ENCODE results near the gene C16orf92. TPM values are rescaled to one million over a fixed set of nuclear protein-coding genes. Genes with fewer than 3 reads are reported as not detected.
"Not testable (repeated sequence)": the region's sequence is repeated elsewhere in the genome, so short reads cannot be mapped to it uniquely, and the experiment has no call there.

C16orf92 gene
- total and polyA plus RNA-seq, 2 donors = not detected

- 59% methylated on average over 35 of the region's 35 CpGs for WGBS
- Histone ChIP-seq H3K36me3 (ENCODE audit: insufficient read depth) (no peaks in the 10 kb centered on the region), H3K4me3 (ENCODE audit: low read depth, low read length) (no peak overlapping the region), H3K4me1 (ENCODE audit: insufficient read depth) (no peaks in the 10 kb centered on the region), H3K27ac (ENCODE audit: low read depth) (no peak overlapping the region)
- DNase-seq (ENCODE audit: extremely low spot score) = no peak
These were observed 17.5 kb upstream of the C16orf92 start for GRCh38 chr16:30005341-30006094.

- H3K4me1 ChIP-seq (ENCODE audit: insufficient read depth) = no peaks in the 10 kb centered on the region
- no peak overlapping the region for H3K4me3 ChIP-seq (ENCODE audit: low read depth, low read length)
- no peaks in the 10 kb centered on the region for H3K36me3 ChIP-seq (ENCODE audit: insufficient read depth)
- no peak for DNase-seq (ENCODE audit: extremely low spot score)
- WGBS = 84% methylated on average over 18 of the region's 18 CpGs
- H3K27ac ChIP-seq (ENCODE audit: low read depth) = no peak overlapping the region
These were observed 16.9 kb upstream of the C16orf92 start for GRCh38 chr16:30006095-30006473.

GRCh38 chr16:30006659-30007377, 16.2 kb upstream of the C16orf92 start:
- no peak overlapping the region for H3K27ac ChIP-seq (ENCODE audit: low read depth)
- H3K36me3 ChIP-seq (ENCODE audit: insufficient read depth) = no peaks in the 10 kb centered on the region
- WGBS = 83% methylated on average over 34 of the region's 34 CpGs
- DNase-seq (ENCODE audit: extremely low spot score) = no peak
- H3K4me3 ChIP-seq (ENCODE audit: low read depth, low read length) = no peak overlapping the region
- no peaks in the 10 kb centered on the region for H3K4me1 ChIP-seq (ENCODE audit: insufficient read depth)

- H3K4me1 ChIP-seq (ENCODE audit: insufficient read depth) = no peaks in the 10 kb centered on the region
- no peak overlapping the region for H3K4me3 ChIP-seq (ENCODE audit: low read depth, low read length)
- DNase-seq (ENCODE audit: extremely low spot score) = no peak
- 79% methylated on average over 11 of the region's 11 CpGs for WGBS
- no peaks in the 10 kb centered on the region for H3K36me3 ChIP-seq (ENCODE audit: insufficient read depth)
- H3K27ac ChIP-seq (ENCODE audit: low read depth) = no peak overlapping the region
These were observed 15.6 kb upstream of the C16orf92 start for GRCh38 chr16:30007378-30007895.

GRCh38 chr16:30009085-30009862, 13.7 kb upstream of the C16orf92 start:
- no peak for DNase-seq (ENCODE audit: extremely low spot score)
- Histone ChIP-seq H3K36me3 (ENCODE audit: insufficient read depth) (no peaks in the 10 kb centered on the region), H3K4me3 (ENCODE audit: low read depth, low read length) (no peak overlapping the region), H3K27ac (ENCODE audit: low read depth) (no peak overlapping the region), H3K4me1 (ENCODE audit: insufficient read depth) (no peaks in the 10 kb centered on the region)
- WGBS = 51% methylated on average over 26 of the region's 26 CpGs

- H3K4me3 ChIP-seq (ENCODE audit: low read depth, low read length) = peak overlapping the region; percentile 43
- no peak for DNase-seq (ENCODE audit: extremely low spot score)
- no peaks in the 10 kb centered on the region for H3K4me1 ChIP-seq (ENCODE audit: insufficient read depth)
- no peaks in the 10 kb centered on the region for H3K36me3 ChIP-seq (ENCODE audit: insufficient read depth)
- 18% methylated on average over 34 of the region's 34 CpGs for WGBS
- H3K27ac ChIP-seq (ENCODE audit: low read depth) = no peak overlapping the region
These were observed 12.8 kb upstream of the C16orf92 start for GRCh38 chr16:30009990-30010843.

GRCh38 chr16:30010844-30011713, 11.9 kb upstream of the C16orf92 start, which contains the start of gene DOC2A:
Gene DOC2A, minus strand, starts transcription at chr16:30011027. Its CDS starts 805 bp downstream, at chr16:30010222.
- Histone ChIP-seq H3K4me3 (ENCODE audit: low read depth, low read length) (peak within 1 kb of the TSS; percentile 43), H3K27ac (ENCODE audit: low read depth) (no peak within 1 kb of the TSS), H3K4me1 (ENCODE audit: insufficient read depth) (no peaks in the 10 kb centered on the region), H3K36me3 (ENCODE audit: insufficient read depth) (no peaks in the 10 kb centered on the region)
- WGBS = under 1% methylated on average over 94 of the region's 99 CpGs
- DNase-seq (ENCODE audit: extremely low spot score) = no peak

- 16% methylated on average over 31 of the region's 31 CpGs for WGBS
- no peaks in the 10 kb centered on the region for H3K4me1 ChIP-seq (ENCODE audit: insufficient read depth)
- no peaks in the 10 kb centered on the region for H3K36me3 ChIP-seq (ENCODE audit: insufficient read depth)
- DNase-seq (ENCODE audit: extremely low spot score) = no peak
- H3K4me3 ChIP-seq (ENCODE audit: low read depth, low read length) = no peak overlapping the region
- no peak overlapping the region for H3K27ac ChIP-seq (ENCODE audit: low read depth)
These were observed 11.1 kb upstream of the C16orf92 start for GRCh38 chr16:30011714-30012504.

- 76% methylated on average over 14 of the region's 14 CpGs for WGBS
- H3K27ac ChIP-seq (ENCODE audit: low read depth); H3K36me3 ChIP-seq (ENCODE audit: insufficient read depth); H3K4me1 ChIP-seq (ENCODE audit: insufficient read depth); H3K4me3 ChIP-seq (ENCODE audit: low read depth, low read length); DNase-seq (ENCODE audit: extremely low spot score): not testable (repeated sequence)
These were observed 10.4 kb upstream of the C16orf92 start for GRCh38 chr16:30012598-30012997.

- H3K4me1 ChIP-seq (ENCODE audit: insufficient read depth); DNase-seq (ENCODE audit: extremely low spot score); H3K27ac ChIP-seq (ENCODE audit: low read depth); H3K4me3 ChIP-seq (ENCODE audit: low read depth, low read length); H3K36me3 ChIP-seq (ENCODE audit: insufficient read depth): not testable (repeated sequence)
- WGBS = 91% methylated on average over 7 of the region's 7 CpGs
These were observed 7.5 kb upstream of the C16orf92 start for GRCh38 chr16:30015450-30015849.

- WGBS = 70% methylated on average over 8 of the region's 8 CpGs
These were observed 6.3 kb upstream of the C16orf92 start for GRCh38 chr16:30016555-30017276.

More at GRCh38 chr16:30016555-30017276, 6.3 kb upstream of the C16orf92 start:
- H3K27ac ChIP-seq (ENCODE audit: low read depth) = no peak overlapping the region
- H3K36me3 ChIP-seq (ENCODE audit: insufficient read depth) = no peaks in the 10 kb centered on the region
- no peak overlapping the region for H3K4me3 ChIP-seq (ENCODE audit: low read depth, low read length)
- DNase-seq (ENCODE audit: extremely low spot score) = no peak
- no peaks in the 10 kb centered on the region for H3K4me1 ChIP-seq (ENCODE audit: insufficient read depth)

Data from urinary bladder (tissue), 4 donors.